Activated T-cell treated with anti-CD3 and anti-CD28 coated beads, Interleukin-2, amount 50 U/mL, for 48 hours (primary cell): Measurements from ENCODE around the gene CCDC8.
A peak's percentile ranks its signal among the peaks of the same experiment; 100 is the strongest.
"Not testable (repeated sequence)": the region's sequence is repeated elsewhere in the genome, so short reads cannot be mapped to it uniquely, and the experiment has no call there.

Experiments
- DNase-seq, 2 experiments: peaks; one replicate each; pipeline ENCODE4 v3.0.0-alpha.2; 2020

The CCDC8 gene, protein sequence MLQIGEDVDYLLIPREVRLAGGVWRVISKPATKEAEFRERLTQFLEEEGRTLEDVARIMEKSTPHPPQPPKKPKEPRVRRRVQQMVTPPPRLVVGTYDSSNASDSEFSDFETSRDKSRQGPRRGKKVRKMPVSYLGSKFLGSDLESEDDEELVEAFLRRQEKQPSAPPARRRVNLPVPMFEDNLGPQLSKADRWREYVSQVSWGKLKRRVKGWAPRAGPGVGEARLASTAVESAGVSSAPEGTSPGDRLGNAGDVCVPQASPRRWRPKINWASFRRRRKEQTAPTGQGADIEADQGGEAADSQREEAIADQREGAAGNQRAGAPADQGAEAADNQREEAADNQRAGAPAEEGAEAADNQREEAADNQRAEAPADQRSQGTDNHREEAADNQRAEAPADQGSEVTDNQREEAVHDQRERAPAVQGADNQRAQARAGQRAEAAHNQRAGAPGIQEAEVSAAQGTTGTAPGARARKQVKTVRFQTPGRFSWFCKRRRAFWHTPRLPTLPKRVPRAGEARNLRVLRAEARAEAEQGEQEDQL

DNA sequence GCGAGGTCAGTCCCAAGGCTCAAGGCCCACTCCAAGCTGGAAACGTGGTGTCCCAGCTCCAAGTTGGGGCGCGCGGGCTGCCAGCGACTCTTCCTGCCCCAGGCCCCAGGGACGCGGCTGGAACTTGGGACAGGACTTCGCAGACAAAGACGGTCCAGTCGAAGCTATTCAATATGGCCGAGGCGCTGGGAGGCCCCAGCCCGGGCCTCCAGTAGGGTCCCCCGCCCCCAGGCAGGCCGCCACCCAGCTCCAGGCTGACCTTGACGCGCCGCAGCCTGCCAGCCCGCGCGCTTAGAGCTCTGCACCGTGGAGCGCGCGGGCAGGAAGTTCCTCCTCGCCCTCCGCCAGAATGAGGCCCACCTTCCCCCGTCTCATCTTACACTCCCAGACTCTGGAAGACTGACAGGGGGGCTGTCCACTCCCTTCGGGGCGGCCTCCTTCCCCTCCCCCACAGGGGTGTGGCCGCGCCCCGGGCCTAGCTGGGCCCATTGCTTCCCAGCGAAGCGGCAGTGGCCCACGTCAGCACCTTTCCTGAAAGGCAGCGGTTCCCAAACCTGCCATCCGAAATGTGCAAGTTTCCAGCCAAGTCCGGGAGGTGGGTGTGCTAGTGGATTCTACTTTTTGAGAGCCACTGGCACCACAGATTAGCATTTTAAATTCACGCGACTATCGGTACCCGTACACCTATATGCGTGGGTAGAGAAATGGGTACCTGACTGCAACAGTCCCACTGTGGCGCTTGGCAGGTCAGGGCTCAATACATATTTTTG is at the start of gene CCDC8:
CCDC8 (minus strand) TSS at position 303 of the 770 bp plus-strand sequence. CDS start 754 bp downstream, outside the sequence.
- DNase-seq, result no peak

DNA sequence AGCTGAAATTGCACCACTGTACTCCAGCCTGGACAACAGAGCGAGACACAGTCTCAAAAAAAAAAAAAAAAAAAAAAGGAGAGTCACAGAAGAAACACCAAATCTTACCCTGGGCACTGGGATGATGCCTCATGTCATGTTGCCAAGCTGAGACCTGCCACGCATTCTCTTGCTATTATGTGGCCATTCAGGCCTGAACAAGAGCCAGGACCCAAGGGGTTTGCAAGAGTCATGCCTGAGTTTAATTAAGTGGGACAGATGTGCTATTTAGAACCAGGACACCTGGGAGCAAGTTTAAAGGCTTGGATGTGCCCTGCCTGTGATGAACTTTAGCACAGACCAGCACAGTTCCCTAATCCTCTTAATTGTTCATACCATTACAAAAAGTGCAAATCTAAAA is 48.2 kb upstream of the CCDC8 start:
- DNase-seq, result no peak

DNA sequence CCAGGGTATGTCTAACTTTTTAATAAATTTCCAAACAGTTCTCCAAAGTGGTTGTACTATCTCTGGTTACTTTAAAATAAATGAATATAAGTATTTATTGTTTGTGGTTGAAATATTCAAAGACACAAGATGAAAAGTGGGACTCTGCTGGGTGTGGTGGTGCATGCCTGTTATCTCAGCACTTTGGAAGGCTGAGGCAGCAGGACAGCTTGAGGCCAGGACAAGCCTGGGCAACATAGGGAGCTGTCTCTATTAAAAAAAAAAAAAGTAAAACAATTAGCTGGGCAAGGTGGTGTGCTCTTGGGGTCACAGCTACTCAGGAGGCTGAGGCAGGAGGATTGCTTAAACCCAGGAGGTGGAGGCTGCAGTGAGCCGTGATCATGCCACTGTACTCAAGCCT is 47.6 kb upstream of the CCDC8 start:
- no peak for DNase-seq

DNA sequence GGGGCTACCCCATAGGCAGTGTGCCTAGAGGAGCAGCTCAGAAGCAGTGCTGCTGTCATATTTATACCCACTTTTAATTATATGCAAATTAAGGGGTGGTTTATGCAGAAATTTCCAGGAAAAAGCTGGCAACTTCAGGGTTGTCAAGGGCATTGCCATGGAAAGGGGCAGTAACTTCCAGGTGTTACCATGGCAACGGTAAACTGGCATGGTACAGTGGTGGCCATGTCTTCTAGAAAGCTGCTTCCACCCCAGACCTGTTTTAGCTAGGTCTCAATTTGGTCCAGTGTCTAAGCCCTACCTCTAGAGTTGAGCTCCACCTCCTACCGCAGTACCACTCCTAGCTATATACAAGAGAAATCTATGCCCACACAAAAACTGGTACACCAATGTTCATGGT is 46.7 kb upstream of the CCDC8 start:
- DNase-seq, result no peak

DNA sequence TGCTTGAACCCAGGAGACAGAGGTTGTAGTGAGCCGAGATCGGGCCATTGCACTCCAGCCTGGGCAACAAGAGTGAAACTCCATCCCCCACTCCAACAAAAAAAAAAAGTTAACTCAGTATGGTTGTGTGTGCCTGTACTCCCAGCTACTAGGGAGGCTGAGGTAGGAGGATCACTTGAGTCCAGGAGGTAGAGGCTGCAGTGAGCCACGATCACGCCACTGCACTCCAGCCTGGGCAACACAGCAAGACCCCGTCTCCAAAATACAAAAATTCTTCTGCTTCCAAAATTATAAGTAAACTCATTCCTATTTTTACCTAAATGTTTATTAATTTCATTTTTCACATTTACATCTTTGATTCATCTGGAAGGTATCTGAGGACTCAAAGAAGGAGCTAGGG is 43.6 kb upstream of the CCDC8 start:
- no peak for DNase-seq

DNA sequence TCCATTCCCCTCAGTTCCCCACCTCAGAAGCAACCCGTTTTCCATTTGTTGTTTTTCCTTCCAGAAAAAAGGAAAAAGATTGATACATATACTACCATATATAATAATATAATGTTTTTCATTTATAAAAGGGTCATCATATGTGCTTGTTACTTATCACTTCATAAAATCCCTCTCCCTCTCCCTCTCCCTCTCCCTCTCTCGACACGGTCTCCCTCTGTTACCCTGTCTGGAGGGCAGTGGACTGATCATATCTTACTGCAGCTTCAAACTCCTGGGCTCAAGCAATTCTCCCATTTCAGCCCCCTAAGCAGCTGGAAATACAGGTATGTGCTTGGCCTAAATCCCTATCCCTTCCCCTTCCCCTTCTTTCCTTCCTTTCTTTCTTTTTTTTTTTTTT is 40.9 kb upstream of the CCDC8 start:
- no peak for DNase-seq

DNA sequence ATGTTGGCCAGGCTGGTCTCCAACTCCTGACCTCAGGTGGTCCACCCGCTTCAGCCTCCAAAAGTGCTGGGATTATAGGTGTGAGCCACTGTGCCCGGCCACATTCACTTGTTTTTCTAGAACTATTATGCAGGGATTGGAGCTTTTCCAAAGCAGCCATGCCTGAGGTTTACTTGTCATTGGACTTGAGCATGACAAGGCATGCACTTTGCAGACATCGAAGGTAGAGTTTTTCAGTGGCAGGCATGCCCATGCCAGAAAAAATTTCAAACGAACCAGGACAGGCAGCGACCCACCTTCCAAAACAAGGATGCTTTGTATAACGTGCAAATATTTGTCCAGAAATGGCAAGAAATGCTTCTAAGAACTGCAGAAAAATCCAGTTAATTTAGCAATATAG is 40.3 kb upstream of the CCDC8 start:
- DNase-seq, result no peak

DNA sequence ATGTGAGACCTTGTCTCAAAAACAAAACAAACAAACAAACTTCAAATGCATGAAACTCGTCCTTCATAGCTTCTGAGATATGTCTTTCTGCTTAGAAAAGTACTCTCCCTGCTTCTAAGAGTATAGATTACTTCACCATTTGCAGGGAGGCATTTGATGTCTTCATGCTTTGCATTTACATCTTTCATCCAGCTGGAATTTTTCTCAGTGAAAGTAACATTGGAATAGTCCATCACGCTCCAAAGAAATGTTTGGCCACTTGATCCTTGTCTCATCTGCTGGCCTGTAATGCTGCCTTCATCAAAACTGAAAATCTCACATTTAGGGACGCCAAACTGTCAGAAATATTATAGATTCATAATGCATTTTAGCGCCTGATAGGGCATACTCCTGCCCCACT is 38.8 kb upstream of the CCDC8 start:
- DNase-seq, result no peak

DNA sequence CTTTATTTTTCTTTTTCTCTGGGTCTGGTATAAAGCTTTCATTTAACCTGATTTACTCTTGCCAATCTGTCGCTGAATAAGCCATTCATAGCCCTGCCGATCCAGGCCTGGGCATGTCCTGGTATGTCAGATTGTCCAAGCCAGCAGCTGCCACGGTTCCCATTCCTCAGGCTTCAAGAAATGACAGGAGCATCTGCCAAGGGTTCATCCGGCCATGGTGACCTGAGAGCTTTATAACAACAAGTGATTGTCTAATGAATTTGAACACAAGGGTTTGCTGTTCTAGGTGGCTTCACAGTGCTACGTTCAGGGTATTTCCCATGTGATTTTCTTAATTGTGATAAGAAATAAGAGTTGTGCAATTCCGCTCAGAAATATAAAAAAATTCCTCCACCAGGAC is 38.0 kb upstream of the CCDC8 start:
- no peak for DNase-seq

DNA sequence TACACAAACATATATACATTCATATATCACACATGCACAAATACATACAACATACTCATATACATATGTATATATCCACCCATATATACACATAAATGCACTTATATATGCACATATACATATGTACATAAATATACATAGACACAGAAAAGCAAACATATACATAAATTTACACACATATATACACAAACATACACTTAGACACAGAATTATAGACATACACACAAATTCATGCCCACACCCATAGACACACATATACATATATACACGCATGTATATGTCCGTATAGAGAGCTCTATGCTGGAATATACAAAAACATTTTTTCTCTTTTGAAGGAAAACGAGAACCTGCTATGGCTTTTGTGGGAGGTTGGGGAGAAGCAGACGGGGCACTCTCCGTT is 37.4 kb upstream of the CCDC8 start:
- no peak for DNase-seq

DNA sequence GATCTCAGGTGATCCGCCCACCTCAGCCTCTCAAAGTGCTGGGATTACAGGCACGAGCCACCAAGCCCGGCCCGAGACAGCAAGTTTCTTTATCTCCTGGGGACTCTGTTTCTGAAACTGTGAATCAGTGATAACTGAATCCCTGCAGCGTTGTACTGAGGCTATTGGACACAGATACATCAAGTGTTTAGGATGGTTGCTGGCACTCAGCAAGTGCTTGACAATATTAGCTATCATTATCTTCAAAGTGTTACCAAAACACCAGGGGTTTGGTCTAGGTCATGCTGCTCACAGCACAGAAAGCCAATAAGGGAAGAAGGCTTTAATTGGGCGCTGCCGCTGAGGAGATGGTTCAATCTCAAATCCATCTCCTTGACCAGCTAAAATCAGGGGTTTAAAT is 35.9 kb upstream of the CCDC8 start:
- DNase-seq, result no peak

DNA sequence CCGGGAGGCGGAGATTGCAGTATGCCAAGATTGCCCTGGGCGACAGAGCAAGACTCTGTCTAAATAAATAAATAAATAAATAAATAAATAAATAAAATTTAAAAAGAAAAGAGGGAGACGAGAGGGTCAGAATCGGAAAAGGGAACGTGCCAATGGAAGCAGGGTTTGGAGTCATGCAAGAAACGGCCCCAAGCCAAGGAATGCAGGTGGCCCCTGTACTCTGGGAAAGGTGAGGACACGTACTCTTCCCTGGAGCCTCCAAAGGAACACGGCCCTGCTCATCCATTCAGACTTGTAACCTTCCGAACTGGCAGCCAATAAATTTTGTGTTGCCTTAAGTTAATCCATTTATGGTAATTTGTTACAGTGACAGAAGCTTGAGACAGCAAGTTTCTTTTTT is 35.2 kb upstream of the CCDC8 start:
- DNase-seq, result no peak

DNA sequence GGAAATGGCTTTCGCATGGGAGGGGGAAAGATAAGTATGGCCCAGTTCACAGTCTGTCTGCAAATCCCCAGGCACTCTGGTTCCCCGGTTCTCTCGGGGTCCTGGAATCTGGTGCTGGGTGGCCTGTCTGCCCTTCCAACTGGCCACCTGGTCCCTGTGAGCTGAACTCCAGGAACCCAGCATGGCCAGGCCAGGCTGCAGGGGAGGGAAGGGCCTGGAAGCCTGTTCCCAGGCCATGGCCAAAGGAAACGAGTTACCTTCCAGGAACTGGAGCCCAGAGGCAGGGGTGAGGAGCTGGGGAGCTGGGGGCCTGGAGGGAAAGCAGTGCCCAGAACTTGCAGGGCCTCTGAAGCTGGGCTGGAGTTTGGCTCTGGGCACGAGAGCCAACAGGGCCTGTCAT is 34.5 kb upstream of the CCDC8 start:
- no peak for DNase-seq

DNA sequence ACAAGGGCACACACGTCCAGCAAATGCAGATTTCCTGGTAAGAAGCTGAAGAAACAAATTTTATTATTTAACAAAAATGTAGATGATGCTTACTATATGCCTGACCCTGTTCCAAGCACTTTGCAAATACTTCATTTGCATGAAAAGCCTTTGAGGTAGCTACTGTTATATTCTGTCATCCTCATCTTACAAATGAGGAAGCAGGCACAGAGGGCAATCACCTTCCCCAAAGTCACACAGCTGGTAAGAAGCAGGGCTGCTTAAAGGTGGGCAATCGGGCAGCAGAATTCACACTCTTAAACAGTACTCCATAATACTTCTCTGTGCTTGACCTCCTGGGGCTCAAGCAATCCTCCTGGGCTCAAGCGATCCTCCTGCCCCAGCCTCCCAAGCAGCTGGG is 33.6 kb upstream of the CCDC8 start:
- DNase-seq, result no peak

DNA sequence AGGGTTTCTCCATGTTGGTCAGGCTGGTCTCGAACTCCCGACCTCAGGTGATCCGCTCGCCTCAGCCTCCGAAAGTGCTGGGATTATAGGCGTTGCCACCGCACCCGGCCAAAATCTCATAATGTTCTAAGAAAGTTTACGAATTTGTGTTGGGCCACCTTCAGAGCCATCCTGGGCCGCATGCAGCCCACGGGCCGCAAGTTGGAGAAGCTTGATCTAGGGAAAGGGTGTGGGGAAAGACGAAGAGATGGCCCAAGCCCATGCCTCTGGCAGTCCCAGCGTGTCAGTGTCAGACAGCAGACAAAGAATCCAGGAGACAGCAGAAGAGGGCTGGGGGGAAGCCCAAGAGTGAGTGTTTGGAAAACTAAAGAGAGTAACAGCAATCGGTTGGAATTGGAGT is 32.7 kb upstream of the CCDC8 start:
- no peak for DNase-seq

DNA sequence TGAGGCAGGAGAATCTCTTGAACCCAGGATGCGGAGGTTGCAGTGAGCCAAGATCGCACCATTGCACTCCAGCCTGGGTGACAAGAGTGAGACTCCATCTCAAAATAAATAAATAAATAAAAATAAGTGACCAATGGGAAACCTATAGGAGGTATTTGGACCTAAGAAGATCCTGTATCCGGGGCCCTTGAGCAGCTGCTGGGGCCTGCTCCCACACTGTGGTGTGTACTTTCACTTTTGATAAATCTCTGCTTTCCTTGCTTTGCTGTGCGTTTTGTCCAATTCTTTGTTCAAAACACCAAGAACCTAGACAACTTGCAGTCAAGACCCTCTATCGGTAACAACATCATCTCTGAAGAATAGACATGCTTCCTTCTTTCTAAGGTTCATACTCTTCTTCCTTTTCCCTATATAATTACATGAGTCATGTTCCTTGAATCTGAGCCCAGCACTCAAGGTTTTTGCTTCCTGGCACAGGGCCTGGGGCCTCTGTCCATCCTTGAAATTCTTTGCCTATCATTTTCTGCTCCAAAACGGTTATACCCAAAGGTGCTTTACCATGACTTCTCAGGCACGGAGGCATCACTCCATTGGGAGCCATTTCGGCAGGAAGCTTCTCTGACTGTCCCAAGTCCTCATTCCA is 29.6 kb upstream of the CCDC8 start:
- no peak for DNase-seq

DNA sequence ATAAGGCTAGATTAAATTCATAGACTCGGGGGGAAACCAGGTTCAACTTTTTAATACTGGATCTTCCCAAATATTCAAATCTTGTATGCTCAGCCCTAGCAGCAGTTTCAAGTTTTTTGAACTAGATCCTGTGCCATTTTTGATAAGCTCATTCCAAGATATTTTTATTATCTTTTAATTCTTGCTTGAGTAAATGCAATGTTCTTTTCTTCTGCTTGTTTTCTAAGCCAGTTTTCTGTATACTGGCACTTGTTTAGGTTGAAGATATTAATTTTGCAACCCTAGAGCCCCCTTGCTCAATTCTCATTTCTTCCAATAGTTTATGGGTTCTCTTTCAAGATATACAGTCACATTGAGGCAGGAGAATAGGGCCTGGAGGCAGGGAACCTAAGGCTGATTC is 28.5 kb upstream of the CCDC8 start:
- DNase-seq, result no peak

DNA sequence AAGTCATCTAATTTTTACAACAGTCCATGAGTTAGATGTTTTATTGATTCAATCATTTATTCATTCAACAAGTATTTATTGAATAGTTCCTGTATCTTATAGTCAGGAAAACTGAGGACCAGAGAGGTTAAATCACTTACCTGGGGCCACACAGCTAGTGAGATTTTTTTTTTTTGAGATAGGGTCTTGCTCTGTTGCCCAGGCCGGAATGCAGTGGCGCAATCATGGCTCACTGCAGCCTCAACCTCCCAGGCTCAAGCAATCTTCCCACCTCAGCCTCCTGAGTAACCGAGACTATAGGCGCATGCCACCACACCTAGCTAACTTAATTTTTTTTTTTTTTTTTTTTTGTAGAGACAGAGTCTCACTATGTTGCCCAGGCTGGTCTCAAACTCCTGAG is 22.3 kb upstream of the CCDC8 start:
- DNase-seq, result not testable (repeated sequence)

DNA sequence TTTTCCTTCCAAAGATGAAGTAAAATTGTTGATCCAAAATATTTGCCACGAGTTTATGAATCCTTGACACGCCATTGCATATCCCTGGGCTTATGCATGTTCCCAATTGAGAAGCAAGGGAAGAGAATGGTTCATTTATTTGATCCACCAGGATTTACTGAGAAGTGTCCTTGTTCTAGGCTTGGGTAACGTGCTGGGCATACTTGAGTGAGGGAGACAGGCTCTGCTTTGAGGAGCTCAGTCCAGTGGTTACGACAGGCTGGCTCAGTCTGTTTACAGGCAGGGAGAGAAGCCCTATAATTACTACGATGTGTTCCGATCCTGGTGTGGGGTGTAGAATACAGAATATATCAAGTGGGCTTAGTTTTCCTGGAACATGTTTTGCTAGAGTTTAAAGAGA is 21.6 kb upstream of the CCDC8 start:
- DNase-seq, result no peak

DNA sequence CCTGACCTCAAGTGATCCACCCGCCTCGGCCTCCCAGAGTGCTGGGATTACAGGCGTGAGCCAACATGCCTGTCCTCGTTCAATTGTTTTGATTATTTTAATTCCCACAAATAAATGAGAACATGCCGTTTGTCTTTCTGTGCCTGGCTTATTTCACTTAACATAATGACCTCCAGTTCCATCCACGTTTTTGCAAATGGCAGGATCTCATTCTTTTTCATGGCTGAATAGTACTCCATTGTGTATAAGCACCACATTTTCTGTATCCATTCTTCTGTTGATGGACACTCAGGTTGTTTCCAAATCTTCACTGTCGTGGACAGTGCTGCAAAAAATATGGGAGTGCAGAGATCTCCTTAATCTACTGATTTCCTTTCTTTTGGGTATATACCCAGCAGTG is 20.1 kb upstream of the CCDC8 start:
- DNase-seq, result not testable (repeated sequence)

DNA sequence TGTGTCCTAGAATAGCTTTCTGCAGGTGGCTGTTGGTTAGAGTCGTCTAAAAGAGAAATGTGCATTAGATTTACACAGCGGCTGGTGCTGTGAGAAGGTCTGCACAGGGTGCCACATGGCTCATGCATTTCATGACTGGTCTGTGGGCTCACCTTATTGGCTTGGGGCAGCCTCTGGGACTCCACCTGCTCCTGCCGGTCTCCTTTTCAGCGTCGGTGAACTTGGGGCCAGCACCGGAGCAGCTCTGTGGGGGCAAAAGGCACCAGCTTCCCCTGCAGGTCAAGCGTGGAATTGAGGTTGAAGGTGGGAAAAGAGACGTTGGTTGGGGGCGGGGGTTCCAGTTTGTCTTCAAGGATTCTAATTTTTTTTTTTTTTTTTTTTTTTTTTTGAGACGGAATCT is 18.5 kb upstream of the CCDC8 start:
- peak in 1 of 2 experiments; percentile 18 for DNase-seq

DNA sequence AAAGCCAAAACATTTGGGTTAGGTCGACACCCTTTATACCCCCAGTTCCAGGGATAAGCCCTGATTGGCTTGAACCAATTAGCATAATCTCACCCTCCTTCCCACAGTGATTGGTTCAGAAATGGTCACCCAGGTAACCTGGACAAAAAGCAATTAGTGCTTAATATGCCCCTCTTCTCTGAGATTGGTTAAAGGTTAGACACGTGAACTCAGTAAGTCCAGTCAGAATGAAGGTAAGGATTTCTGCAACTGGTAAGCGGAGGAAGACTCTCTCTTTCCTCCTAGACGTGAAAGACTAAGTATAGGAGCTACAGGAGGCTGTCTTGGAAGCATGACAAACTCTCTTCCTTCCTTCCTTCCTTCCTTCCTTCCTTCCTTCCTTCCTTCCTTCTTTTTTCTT is 16.6 kb upstream of the CCDC8 start:
- no peak for DNase-seq

DNA sequence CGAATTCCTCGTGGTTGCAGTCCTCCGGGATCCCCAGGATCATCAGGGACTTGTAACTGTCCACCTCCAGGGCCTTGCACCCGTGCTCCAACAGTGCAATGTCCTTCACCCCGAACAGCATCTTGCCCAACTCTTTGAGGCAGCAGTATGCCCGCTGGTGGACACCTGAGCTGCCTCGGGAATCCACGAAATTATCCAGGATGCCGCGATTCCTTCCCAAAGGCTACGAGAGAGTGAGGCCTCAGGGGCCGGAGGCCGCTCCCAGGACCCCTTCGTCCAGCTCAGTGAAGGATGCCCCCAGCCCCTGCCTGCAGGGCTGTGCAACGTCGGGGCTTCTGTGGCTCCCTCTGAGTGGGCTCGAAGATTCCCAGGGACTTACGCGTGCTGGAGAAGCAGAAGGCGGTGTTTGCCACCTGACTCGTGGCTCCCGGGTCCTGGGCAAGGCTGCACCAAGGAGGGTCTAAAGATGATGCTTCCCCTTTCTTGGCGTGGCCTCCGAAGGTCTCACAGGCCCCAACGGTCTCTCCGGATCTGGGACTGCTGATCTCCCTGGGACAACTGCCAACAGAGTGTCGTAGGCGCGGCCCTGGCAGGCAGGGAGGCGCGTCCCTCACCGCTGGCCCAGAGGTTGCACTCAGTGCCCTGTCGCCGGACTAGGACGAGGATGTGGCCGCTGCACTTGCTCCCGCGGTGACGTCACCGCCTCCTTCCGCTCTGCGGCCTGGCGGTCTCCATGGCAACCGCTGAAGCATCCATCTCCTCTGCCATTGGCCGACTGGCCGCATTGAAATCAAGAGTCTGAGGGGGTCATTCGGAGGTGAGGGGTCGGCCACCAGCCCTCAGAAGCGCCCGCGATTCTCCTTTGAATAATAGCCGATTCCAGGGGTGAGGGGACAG is 15.1 kb upstream of the CCDC8 start, which contains the start of gene PNMA8C:
PNMA8C (minus strand) TSS at position 698 of the 897 bp plus-strand sequence; CDS start at position 121, 577 bp downstream.
- peak; percentile 64 to 74 for DNase-seq
